ENCODE measurements around the gene ZSWIM8.
"Not testable (repeated sequence)": the region's sequence is repeated elsewhere in the genome, so short reads cannot be mapped to it uniquely, and the experiment has no call there.

The ZSWIM8 gene, protein sequence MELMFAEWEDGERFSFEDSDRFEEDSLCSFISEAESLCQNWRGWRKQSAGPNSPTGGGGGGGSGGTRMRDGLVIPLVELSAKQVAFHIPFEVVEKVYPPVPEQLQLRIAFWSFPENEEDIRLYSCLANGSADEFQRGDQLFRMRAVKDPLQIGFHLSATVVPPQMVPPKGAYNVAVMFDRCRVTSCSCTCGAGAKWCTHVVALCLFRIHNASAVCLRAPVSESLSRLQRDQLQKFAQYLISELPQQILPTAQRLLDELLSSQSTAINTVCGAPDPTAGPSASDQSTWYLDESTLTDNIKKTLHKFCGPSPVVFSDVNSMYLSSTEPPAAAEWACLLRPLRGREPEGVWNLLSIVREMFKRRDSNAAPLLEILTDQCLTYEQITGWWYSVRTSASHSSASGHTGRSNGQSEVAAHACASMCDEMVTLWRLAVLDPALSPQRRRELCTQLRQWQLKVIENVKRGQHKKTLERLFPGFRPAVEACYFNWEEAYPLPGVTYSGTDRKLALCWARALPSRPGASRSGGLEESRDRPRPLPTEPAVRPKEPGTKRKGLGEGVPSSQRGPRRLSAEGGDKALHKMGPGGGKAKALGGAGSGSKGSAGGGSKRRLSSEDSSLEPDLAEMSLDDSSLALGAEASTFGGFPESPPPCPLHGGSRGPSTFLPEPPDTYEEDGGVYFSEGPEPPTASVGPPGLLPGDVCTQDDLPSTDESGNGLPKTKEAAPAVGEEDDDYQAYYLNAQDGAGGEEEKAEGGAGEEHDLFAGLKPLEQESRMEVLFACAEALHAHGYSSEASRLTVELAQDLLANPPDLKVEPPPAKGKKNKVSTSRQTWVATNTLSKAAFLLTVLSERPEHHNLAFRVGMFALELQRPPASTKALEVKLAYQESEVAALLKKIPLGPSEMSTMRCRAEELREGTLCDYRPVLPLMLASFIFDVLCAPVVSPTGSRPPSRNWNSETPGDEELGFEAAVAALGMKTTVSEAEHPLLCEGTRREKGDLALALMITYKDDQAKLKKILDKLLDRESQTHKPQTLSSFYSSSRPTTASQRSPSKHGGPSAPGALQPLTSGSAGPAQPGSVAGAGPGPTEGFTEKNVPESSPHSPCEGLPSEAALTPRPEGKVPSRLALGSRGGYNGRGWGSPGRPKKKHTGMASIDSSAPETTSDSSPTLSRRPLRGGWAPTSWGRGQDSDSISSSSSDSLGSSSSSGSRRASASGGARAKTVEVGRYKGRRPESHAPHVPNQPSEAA (N-terminal part only)
- total RNA-seq, result 75.6 to 102 (median 96.6) reads per million in 4 donors

DNA sequence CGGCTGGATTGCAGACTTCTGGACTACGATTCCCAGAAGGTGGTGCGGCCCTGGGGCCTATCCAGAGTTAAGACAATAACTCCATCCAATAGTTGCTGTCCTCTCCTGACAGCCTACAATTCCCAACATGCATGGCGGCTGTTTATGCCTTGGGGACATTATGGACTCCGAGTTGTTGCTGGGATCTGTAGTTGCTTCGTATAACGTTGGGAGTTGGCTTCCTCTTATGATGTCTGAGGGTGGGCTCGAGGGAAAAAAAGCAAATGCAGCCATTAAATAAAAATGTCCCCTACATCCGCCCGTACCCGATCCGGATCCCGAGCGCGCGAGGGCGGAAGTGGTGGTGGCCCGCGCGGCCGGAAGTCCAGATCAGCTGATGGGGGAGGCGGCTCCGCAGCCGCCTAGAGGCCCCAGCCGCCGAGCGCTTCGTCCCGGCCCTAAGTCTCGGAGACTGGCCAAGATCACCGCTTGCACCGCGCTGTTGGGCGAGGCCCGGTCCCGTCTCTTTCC lies at the start of gene ZSWIM8:
Gene ZSWIM8, plus strand, starts transcription at position 396 of the 510 bp plus-strand sequence. CDS start 273 bp downstream, outside the sequence.
- peak; percentile 72 to 90 (median 81) for DNase-seq

DNA sequence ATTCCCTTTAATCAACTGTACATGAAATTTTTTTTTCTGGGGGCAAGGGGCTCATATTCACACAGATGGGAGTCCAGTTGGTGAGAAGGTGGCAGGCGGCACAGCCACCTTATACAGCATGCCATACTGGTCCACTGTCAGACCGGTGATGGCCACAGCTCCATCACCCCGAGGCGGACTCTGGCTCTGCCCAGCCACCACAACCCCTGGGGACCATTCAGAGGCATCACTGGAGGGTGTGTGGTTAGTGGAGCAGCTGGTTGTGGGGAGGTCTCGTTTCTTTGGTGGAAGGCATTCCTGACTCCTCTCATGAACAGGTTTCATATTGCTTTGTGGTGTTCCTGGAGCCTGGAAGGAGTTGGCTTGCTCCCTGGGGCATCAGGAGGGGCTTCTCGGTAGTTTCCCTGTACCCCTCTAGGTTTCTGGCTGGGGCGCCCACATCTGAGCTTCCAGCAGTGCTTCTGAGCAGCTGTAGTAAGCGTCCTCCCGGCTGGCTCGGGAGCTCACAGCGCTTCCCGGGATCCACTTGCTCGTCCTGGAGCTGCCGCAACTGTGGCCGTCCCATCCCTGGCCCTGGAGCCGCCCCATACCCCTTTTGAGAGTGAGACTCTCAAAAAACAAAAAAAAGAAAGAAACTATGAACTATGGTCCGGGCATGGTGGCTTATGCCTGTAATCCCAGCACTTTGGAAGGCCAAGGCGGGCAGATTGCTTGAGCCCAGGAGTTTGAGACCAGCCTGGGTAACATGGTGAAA lies 44.7 kb upstream of the ZSWIM8 start:
- not testable (repeated sequence) for DNase-seq

DNA sequence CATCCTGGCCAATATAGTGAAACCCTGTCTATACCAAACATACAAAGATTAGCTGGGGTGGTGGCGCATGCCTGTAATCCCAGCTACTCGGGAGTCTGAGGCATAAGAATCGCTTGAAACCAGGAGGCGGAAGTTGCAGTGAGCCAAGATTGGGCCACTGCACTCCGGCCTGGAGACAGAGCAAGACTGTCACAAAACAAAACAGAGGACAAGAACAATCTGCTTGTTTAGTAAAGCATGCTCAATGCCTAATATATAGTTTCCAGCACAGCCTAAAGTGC lies 43.0 kb upstream of the ZSWIM8 start:
- DNase-seq, result no peak

DNA sequence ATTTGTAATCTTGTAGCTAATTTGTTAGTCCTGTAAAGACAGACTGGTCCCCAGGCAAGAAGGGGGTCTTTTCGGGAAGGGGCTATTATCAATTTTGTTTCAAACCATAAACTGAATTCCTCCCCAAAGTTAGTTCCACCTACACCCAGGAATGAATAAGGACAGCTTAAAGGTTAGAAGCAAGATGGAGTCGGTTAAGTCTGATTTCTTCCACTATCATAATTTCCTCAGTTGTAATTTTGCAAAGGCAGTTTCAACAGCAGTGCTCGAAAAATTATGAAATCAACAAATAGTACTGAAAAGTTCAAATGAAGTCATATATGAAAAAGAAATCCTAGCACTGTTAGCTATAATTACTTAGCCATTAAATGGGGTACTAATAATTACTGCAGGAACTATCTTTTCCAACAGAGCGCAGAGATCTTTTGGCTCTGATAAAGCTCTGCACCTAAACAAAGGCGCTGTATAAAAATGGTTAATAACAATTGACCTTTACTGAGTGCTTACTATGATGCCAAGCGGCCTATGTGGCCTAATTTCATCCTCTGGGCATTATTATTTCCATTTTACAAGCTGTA lies 42.0 kb upstream of the ZSWIM8 start:
- DNase-seq, result no peak

DNA sequence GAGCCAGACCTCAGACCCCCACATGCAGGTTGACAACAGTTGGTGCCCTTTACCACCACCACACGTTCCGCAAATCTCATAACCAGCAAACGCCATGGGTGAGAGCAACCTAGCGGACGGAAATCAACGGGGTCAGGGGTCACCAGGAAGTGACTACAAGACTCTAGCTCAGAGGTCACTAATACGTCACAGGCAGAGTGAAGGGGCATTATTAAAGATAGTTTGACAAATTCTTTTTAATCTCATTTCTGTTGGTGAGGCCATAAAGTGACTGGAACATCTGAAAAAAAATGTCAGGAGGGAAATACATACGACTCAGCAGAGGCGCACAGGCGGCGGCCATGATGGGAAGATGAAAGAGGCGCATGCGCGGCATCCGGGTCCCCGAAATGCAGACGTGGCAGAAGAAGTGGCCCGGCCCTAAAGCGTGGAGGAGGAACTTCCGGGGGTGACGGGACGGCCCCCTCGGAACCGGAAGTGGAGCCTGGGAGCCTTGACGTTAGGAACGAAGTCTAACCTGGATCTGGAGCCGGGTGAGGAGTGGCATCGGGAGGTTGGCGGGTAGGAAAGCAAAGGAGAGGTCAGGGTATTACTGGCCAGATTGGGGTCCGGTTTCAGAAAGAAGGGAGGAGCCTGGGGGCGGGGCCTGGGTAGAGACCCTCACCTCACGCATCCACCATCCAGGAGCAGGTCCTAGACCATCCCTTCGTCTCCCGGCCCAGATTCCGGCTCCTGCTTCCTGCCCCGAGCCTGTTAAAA lies 41.3 kb upstream of the ZSWIM8 start, which contains the start of gene SEC24C:
Gene SEC24C, plus strand, starts transcription at position 468 of the 759 bp plus-strand sequence. CDS start 2,461 bp downstream, outside the sequence.
- peak; percentile 91 to 97 (median 92) for DNase-seq

DNA sequence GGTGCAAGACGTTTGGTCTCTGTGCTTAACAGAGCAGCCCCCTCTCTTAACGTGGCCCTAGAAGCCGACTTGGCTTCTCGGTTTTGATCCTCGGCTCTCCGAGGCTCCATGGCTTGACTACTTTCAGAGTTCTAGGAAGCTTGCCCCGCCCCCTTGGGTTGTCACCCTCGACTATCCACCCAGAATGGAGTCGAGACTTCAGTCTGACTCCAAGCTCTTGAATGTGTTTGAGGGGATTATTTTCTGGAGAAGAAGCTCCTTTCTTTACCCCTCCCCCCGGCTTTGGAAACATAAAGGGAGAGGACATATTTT lies 40.8 kb upstream of the ZSWIM8 start:
- DNase-seq, result peak in 3 of 5 donors; percentile 44 to 66 (median 45)

DNA sequence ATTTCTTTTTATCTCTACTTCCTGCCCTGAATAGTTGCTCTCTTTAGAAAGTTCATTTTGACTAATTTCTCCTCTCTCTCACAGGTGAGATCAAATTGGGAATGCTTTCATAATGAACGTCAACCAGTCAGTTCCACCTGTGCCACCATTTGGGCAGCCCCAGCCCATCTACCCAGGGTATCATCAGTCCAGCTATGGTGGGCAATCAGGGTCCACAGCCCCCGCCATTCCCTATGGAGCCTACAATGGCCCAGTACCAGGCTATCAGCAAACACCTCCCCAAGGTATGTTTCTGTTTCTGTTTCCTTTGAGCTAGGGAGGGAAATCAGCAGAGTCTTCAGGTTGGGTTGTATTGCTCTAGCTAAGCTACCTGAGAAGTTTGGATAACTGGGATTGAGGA lies 38.7 kb upstream of the ZSWIM8 start:
- no peak for DNase-seq

DNA sequence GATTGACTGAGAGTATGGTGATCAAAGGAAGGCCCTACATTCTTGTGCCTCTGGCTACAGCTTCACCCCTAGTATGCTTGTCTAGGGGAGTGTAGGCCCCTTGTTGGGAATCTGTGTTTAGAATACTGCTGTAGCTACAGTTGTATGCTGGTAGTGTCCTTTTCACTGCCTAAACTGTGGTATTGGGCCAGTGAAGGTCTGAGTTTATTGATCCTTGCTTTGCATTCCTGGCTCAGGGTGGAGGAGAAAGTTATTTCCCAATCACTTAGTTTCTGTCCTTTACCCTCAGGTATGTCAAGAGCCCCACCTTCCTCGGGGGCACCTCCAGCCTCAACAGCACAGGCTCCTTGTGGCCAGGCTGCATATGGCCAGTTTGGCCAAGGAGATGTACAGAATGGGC lies 34.6 kb upstream of the ZSWIM8 start:
- DNase-seq, result no peak

DNA sequence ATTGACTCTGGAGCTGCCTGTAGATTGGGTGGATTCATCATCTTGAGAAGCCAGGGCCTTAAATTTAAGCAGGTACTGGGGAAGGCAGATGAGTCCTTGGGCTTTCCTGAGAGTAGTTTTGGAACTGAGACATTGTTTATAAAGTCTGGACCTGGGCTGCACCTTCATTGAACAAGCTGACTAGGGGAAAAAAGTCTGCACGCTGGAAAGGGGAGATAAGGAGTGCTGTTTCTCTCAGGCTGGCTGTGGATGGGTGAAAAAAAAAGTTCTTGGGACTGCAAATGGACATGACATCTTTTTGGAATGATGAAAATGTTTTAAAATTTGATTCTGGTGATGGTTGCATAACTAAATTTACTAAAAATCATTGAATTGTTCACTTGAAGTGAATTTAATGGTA lies 29.2 kb upstream of the ZSWIM8 start:
- no peak for DNase-seq

DNA sequence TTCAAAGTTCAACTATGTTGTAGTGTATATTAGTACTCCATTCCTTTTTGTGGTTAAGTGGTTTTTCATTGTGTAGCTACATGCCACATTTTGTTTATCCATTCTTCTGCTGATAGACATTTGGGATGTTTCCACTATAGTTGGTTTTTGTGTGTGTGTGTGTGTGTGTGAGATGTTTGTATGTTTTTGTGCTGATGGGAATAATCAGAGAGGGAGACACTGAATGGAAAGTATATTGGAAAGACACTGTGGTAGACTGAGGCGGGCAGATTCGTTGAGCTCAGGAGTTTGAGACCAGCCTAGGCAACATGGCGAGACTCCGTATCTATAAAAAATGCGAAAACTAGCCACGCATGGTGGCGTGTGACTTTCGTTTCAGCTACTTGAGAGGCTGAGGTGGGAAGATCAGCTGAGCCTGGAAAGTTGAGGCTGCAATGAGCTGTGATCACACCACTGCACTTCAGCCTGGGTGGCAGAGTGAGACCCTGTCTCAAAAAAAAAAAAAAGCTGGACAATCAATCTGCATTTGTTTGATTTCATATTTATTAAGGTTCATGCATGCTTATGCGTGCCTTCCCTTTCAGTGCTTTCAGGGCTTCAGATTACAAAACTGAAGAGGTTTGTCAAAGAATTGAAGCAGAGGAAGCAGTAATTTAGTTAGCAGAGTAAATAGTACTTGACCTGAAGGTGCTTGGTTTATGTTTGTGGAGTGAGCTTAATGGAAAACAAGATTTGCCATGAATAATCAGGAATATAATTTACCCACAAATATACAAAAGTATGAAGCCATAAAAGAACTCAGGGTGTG lies 26.5 kb upstream of the ZSWIM8 start:
- DNase-seq, result no peak

DNA sequence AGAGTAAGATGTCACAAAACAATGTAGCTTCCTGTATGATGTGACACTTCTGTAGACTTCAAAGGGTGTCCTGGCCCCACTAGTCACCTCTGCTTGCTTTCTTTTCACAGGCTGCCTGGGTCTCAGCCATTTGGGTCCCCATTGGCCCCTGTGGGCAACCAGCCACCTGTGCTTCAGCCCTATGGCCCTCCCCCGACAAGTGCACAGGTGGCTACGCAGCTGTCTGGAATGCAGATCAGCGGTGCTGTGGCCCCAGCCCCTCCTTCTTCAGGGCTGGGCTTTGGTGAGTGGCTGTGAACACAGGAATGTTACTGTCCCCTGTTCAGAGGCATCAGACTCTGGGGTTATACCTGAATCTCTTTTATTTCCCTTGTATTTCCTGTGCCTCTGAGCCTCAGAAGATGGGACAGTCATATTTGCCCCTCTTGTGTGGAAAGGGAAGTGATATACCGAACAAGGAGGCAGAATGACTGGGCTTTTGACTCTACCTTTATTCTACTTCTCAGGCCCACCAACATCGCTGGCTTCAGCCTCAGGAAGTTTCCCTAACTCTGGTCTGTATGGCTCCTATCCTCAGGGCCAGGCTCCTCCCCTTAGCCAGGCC lies 25.8 kb upstream of the ZSWIM8 start:
- DNase-seq, result peak; percentile 52 to 72 (median 60)

DNA sequence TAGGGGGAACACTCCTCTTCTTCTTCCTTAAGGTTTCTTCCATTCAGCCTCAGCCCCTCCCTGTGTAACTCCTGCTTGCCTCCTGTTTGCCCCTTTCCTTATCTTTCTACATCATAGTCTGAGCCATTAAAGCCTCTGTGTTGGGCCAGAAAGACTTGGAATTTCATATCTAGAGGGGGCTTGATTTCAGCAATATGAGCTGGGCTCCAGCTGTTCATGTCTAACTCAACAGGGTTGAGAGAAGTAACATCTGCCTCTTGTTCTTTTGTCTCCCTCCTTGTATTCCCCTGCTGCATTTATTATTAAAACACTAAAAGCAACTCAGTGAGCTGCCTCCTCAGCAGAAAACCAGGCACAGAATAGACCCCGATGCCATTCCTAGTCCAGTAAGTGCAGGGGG lies 23.6 kb upstream of the ZSWIM8 start:
- DNase-seq, result no peak

DNA sequence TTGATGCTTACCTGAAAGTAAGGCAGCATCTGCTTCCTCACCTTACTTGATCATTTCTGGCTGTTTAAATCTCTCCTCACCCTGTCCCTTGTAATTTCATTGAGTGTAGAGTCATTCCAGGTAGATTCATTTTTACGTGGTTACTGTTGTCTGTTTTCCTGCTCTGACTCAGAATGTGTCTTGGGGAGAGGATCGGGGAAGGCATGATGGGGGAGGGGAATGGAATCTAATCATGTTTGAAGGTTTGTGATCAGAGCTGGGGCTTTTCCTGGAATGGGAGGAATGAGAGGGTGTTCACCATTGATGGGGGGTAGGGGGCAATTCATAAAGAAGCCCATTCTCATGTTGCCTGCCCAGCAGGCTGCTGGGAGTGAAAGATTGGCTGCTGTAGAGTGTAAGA lies 22.5 kb upstream of the ZSWIM8 start:
- peak in 1 of 5 donors; percentile 59 for DNase-seq

DNA sequence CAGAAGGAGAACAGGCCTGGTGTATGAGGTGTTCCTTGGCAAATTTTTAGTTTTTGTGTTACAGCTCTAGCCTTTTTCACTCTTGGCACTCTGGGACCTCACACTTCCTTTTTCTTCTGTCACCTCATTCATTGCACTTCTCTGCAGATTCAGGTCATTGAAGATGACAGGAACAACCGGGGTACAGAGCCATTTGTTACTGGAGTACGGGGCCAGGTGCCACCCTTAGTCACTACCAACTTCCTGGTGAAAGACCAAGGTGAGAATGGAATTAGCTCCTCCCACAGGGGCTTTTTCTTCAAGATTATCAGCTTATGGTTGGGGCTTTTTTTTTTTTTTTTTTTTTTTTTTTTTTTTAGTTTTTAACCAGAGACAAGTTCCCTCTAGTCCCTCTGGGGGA lies 22.1 kb upstream of the ZSWIM8 start:
- DNase-seq, result peak in 1 of 5 donors; percentile 27

DNA sequence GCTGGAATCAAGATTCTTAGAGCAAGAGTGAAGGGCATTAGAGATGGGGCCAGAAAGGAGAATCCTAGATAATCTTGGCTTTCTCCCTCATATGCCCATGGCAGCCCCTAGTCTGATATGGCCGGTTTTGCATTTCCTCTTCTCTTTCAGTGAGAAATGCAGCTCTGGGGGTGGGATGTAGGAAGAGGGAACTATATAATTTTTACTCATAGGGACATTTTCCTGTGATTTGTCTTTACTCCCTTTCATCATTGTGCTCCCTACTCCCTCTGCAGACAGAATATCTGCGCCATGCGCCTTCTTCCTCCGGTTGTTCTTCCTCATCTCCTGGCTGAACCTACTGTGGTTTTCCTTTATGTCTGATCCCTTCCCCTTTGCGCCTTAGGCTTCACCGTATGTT lies 20.3 kb upstream of the ZSWIM8 start:
- no peak for DNase-seq

DNA sequence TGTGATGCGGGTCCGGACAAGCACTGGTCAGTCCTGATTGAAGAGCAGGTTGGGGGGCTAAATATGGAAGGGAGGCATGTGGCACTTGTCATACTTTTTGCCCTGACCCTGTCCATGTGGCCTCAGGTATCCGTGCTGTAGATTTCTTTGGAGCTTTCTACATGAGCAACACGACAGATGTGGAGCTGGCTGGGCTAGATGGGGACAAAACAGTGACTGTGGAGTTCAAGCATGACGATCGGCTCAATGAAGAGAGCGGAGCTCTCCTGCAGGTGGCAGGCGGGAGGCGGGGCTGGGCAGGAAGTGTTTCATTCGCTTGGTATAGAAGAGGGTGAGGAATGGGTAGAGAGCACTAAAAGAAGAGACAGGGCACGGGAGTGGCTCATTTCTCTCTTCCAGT lies 16.5 kb upstream of the ZSWIM8 start:
- peak; percentile 51 to 68 (median 58) for DNase-seq

DNA sequence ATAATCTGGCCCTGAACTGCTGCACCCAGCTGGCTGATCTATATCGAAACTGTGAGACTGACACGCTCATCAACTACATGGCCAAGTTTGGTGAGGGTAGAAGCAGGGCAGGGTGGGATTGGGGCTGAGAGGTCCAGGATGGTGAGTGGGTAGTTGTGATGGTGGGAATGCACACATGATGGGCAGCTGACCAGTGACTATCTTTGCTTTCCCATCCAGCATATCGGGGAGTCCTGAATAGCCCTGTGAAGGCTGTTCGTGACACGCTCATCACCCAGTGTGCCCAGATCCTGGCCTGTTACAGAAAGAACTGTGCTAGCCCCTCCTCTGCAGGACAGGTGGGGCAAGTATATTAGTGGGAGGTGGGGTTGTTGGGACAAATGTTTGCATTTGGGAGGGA lies 16.0 kb upstream of the ZSWIM8 start:
- DNase-seq, result no peak

DNA sequence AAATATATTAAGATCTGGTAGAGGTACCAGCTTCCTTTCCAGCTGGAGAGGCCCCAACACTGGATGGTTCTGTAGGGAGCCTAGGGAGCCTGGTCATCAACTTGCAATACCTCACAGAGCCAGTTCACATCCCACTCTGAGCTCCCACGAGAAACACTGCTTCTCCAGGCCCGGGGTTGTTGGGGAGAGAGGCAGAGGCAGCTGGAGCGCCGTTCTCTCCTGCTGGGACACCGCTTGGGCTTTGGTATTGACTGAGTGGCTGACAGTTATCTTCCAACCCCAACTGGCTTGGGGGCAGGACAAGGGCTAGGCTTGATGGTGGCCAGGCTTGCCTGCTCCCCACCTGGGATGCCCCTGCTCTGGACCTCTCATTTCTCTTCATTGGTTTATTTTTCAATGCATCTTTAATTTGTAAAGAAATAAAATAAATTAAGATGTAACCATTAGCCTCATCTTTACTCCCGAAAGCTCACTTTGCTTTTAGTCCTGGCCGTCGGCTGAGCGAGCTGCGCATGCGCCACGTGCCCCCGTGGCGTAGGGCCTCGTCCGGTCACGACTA lies 13.6 kb upstream of the ZSWIM8 start:
- DNase-seq, result peak; percentile 63 to 84 (median 69)
